Muscle layer of duodenum (tissue), 2 donors: ENCODE results near the gene NKAIN2.
"Not testable (repeated sequence)": the region's sequence is repeated elsewhere in the genome, so short reads cannot be mapped to it uniquely, and the experiment has no call there.

Experiments used
- H3K27ac ChIP-seq: one replicate; pipeline ENCODE4 v1.7.0; 2013; ENCODE audit warnings: mild to moderate bottlenecking, low read length
- H3K27me3 ChIP-seq: one replicate; pipeline ENCODE4 v1.7.0; 2013; ENCODE audit warnings: low read depth, mild to moderate bottlenecking, control low read depth, low read length
- H3K36me3 ChIP-seq, 2 donors: one replicate each; pipeline ENCODE4 v1.7.0; 2013; ENCODE audit warnings: low read length in 2 of 2, control low read depth in 1 of 2, mild to moderate bottlenecking in 1 of 2; ENCODE audit not compliant: insufficient read depth in 2 of 2, control insufficient read depth in 1 of 2
- H3K4me1 ChIP-seq, 2 donors: one replicate each; pipeline ENCODE4 v1.7.0; 2013; ENCODE audit warnings: low read length in 2 of 2, mild to moderate bottlenecking in 2 of 2, control low read depth in 1 of 2, moderate library complexity in 1 of 2; ENCODE audit not compliant: insufficient read depth in 2 of 2, control insufficient read depth in 1 of 2
- H3K4me3 ChIP-seq, 2 donors: one replicate each; pipeline ENCODE4 v1.7.0; 2013; ENCODE audit warnings: low read length in 2 of 2, low read depth in 1 of 2, mild to moderate bottlenecking in 1 of 2
- H3K9me3 ChIP-seq, 2 donors: one replicate each; pipeline ENCODE4 v1.7.0; 2013; ENCODE audit warnings: low read length in 2 of 2, control low read depth in 1 of 2, mild to moderate bottlenecking in 1 of 2; ENCODE audit not compliant: control insufficient read depth in 1 of 2
- donor health status: healthy.

Gene NKAIN2

GRCh38 chr6:124164343-124164742 is 360.7 kb downstream of the NKAIN2 start:
- Histone ChIP-seq H3K4me3 (no peak overlapping the region), H3K9me3 (no peaks in the 10 kb centered on the region), H3K36me3 (no peaks in the 10 kb centered on the region), H3K27ac (no peak overlapping the region), H3K27me3 (no peaks in the 10 kb centered on the region), H3K4me1 (no peaks in the 10 kb centered on the region)

DNA sequence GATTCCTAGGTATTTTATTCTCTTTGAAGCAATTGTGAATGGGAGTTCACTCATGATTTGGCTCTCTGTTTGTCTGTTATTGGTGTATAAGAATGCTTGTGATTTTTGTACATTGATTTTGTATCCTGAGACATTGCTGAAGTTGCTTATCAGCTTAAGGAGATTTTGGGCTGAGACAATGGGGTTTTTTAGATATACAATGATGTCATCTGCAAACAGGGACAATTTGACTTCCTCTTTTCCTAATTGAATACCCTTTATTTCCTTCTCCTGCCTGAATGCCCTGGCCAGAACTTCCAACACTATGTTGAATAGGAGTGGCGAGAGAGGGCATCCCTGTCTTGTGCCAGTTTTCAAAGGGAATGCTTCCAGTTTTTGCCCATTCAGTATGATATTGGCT is 363.6 kb downstream of the NKAIN2 start:
- H3K27ac ChIP-seq, H3K36me3 ChIP-seq, H3K9me3 ChIP-seq, H3K4me3 ChIP-seq, H3K27me3 ChIP-seq, H3K4me1 ChIP-seq: not testable (repeated sequence)

DNA sequence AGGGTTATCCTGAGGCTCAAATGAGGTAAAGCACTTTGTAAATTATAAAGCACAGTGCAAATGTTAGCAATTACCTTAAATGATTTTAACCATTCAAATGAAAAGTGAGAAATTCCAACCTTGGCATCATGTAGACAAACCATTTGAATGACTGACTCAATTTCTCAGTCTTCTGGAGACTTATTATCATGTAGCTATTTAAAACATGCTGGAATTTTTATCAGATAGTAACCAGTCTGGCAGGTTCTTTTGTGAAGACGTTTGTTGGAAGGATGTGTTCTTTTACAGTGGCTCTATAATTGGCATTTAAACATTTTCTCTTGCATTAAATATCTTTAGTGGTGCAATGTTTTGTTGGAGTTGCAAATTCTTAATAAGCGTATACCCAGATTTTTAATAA is 386.6 kb downstream of the NKAIN2 start:
- Histone ChIP-seq H3K36me3 (no peaks in the 10 kb centered on the region), H3K4me3 (no peak overlapping the region), H3K4me1 (no peaks in the 10 kb centered on the region), H3K27me3 (no peaks in the 10 kb centered on the region), H3K27ac (no peak overlapping the region), H3K9me3 (no peaks in the 10 kb centered on the region)

DNA sequence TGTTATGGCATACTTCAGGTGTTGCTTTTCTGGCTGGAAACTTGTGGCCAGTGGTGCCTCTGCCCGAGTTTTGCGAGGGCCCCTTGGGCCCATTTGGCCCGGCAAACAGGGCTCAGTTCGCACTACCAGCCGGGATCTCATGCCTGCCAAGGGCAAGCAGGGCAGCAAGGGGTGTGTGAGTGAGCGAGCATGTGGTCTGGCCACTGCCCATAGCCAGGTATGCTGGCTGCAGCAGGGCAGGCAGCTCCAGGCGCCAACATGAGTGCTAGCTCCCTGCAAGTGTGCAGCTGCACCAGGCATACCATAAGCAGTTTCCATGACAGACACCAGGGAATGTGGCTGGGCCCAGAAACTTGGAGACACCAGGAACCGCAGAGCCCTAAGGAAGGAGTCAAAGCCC is 389.5 kb downstream of the NKAIN2 start:
- no peaks in the 10 kb centered on the region for H3K4me1 ChIP-seq
- no peak overlapping the region for H3K27ac ChIP-seq
- H3K27me3 ChIP-seq, result no peaks in the 10 kb centered on the region
- H3K4me3 ChIP-seq, result no peak overlapping the region
- no peaks in the 10 kb centered on the region for H3K36me3 ChIP-seq
- no peaks in the 10 kb centered on the region for H3K9me3 ChIP-seq

DNA sequence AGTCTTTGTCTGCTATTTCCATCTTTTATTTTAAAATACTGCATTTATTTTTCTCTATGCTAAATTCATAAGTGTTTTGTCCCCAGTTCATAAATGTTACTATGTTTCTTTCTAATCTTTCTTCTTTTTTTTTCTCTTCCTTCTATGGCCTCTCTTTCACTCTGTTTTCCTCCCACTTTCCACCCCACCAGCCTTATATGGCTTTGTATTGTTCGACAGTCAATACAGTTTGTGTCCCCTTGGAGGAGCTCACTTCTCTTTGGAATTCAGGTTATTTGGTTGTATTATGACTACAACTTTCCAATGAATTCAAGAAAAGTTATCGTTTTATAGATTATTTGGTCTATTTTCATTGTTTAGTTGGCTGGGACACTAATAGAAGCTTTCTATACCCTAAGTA is 393.5 kb downstream of the NKAIN2 start:
- Histone ChIP-seq H3K4me3 (no peak overlapping the region), H3K36me3 (no peaks in the 10 kb centered on the region), H3K9me3 (no peaks in the 10 kb centered on the region), H3K27ac (no peak overlapping the region), H3K4me1 (no peaks in the 10 kb centered on the region), H3K27me3 (no peaks in the 10 kb centered on the region)

DNA sequence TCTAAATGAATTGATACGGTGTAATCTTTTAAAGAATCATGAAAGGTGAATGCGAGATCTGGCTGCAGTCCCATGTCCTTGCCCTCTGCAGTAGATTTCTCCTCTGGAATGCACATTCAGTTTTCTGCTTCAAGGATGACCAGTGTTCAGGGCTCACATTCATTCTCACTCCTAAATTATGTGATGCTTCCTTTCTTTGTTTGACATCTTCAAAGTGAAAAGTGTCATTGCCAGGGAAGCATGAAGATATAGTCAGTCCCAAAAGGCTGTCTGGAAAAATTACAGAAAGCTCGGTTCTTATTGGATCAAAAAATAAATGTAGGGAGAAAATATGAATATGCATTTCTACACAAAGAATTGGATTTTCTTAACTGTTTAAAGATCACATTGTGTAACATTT is 395.6 kb downstream of the NKAIN2 start:
- Histone ChIP-seq H3K4me3 (no peak overlapping the region), H3K27ac (no peak overlapping the region), H3K4me1 (no peaks in the 10 kb centered on the region), H3K36me3 (no peaks in the 10 kb centered on the region), H3K27me3 (no peaks in the 10 kb centered on the region), H3K9me3 (no peaks in the 10 kb centered on the region)

DNA sequence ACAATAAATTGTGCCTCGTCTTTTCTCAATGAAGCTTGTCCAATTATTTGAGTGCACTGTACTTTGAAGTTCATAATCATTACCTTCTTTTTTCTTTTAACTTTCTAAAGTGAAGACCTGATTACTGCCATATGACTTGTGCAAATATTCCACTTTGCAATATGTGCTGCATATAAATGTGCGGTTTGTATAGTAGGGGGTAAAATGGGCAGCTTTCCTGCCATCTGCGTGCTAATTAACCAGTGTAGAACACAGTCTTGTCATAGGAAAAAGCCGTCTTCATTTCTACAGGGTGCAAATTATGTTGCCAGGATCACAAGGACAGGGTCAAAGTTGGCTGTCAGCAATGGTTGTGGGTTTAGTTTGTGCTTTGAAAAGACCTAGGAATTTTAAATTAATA is 397.0 kb downstream of the NKAIN2 start:
- Histone ChIP-seq H3K9me3 (no peaks in the 10 kb centered on the region), H3K4me3 (no peak overlapping the region), H3K27me3 (no peaks in the 10 kb centered on the region), H3K36me3 (no peaks in the 10 kb centered on the region), H3K27ac (no peak overlapping the region), H3K4me1 (no peaks in the 10 kb centered on the region)

GRCh38 chr6:124203101-124203811 is 399.6 kb downstream of the NKAIN2 start:
- Histone ChIP-seq H3K27me3 (no peaks in the 10 kb centered on the region), H3K9me3 (no peaks in the 10 kb centered on the region), H3K36me3 (no peaks in the 10 kb centered on the region), H3K4me3 (no peak overlapping the region), H3K27ac (no peak overlapping the region), H3K4me1 (no peaks in the 10 kb centered on the region)

DNA sequence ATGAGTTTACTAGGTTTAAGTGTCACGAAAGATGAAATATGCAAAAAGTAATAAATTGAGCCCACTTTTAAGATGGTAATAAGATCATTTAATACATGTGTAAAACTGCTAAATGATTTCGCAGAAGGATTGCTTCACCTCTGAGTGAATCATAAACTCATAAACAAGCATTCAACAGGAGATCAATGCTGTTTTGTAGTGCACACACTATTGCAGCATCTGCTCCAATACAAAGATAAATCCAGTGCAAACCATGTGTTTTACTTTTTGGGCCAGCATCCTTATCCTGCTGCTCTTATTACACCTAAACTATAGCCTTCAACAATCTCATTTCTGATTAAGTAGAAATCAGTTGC is 400.1 kb downstream of the NKAIN2 start:
- H3K27ac ChIP-seq, result no peak overlapping the region

DNA sequence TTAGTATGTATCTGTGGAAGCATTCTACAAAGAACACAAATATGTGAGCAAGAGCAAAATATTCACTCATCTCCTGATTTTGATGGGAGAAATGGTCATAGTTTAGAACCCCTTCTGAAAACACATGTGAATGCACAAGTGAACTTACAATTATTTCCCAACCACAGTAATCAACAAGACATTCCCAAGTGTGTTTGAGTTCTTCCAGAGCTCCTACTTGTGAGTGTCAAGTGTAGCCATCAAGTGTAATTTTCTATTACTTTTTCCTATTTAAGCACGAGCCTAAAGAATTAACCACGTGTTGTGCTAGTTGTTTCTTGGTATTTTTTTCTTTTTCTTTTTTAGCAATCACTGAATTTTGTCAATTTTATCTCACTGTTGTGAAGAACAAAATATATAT is 402.3 kb downstream of the NKAIN2 start:
- Histone ChIP-seq H3K27ac (no peak overlapping the region), H3K9me3 (no peaks in the 10 kb centered on the region), H3K27me3 (no peaks in the 10 kb centered on the region), H3K4me3 (no peak overlapping the region), H3K4me1 (no peaks in the 10 kb centered on the region), H3K36me3 (no peaks in the 10 kb centered on the region)

More for the DNA sequence above, 400.1 kb downstream of the NKAIN2 start:
- no peaks in the 10 kb centered on the region for H3K9me3 ChIP-seq
- H3K36me3 ChIP-seq, result no peaks in the 10 kb centered on the region
- no peak overlapping the region for H3K4me3 ChIP-seq
- H3K27me3 ChIP-seq, result no peaks in the 10 kb centered on the region
- no peaks in the 10 kb centered on the region for H3K4me1 ChIP-seq

GRCh38 chr6:124223611-124224345 is 420.1 kb downstream of the NKAIN2 start:
- H3K4me1 ChIP-seq, result no peaks in the 10 kb centered on the region

DNA sequence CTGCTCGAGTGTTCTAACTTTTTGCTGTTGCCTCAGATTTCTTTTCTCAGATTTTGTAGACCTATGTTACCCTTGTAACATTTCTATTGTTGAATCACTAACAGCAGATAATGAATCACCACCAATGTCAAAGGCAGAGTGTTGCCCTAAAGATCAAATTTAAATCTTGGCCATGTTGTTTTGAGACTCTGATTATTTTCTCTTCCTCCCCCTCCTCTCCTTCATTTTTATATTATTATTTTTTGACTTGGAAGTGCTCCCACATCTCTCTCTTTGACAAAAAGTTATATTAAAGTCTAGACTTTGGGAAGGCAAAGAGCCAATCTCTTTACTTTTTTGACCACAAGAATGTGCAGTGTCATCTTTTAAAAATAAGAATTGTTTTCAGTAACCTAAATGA is 422.7 kb downstream of the NKAIN2 start:
- Histone ChIP-seq H3K27ac (no peak overlapping the region), H3K4me1 (no peaks in the 10 kb centered on the region), H3K27me3 (no peaks in the 10 kb centered on the region), H3K36me3 (no peaks in the 10 kb centered on the region), H3K4me3 (no peak overlapping the region), H3K9me3 (no peaks in the 10 kb centered on the region)

More at GRCh38 chr6:124223611-124224345, 420.1 kb downstream of the NKAIN2 start:
- no peaks in the 10 kb centered on the region for H3K9me3 ChIP-seq
- H3K36me3 ChIP-seq, result no peaks in the 10 kb centered on the region
- no peak overlapping the region for H3K27ac ChIP-seq
- no peaks in the 10 kb centered on the region for H3K27me3 ChIP-seq
- H3K4me3 ChIP-seq, result no peak overlapping the region
